ENCODE measurements around the gene MIX23.

Gene MIX23

DNA sequence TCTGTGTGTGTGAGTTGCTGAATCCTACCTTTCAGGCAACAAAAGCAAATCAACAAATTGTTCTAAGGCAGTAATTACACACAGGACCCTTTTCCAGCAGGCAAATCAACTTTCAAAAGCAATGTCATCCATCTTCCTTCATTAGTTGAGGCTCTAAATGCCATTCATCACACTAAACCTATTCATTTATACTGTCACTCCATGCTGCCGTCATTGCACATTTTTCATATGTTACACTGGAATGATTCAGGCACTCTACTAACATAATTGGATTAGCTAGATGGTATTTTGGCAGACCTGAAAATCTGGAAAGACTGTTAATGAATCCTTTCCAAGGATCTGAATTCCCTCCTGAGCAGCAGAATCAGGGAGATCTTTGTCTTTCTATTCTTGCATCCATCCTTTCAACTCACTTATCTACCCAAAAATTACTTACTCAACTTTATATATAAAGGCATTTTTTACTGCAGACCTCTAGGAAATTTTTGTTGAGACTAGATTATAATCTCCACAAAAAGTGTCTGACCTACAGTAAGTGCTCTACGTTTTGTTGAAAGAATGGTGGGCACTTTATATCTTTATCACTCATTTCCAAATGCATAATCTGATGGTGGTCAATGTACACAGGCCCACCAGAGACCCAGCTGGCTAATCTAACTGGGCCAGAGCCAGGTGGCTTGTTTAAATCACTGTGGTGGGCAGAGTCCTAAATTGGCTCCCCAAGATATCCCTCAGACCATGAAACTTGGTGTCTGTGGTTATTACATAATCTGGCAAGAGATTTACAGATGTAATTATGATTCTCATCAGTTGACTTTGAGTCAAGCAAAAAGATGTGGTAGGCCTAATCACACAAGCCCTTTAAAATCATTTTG, 25.0 kb downstream of the MIX23 start:
- ChIA-PET CTCF (interaction anchor here (0.6 to 1.1 kb wide), 5 partner anchors 10 to 1179 kb away, joined by 3 read pairs; no protein-coding TSS in a partner anchor), POLR2A (no interaction called here)
- no peak overlapping the region for H3K27ac ChIP-seq (ENCODE audit: extremely low read depth, low read depth, low read length)
- TF ChIP-seq SP7 (tag by site-specific recombination; IDR thresholded peaks at IDR 0.05) (peak; percentile 53), ZNF366 (tag by site-specific recombination; conservative IDR thresholded peaks at IDR 0.05) (no peak)
- H3K4me1 ChIP-seq (ENCODE audit: control insufficient read depth, insufficient read depth, low read length) = no peaks in the 10 kb centered on the region
- H3K36me3 ChIP-seq (ENCODE audit: control insufficient read depth in 2 of 2, insufficient read depth in 1 of 2, low read length in 2 of 2) = peaks cover 0 to 26% of the 10 kb centered on the region in 2 experiments; a peak in 2 of 3 replicates
- H3K4me3 ChIP-seq (ENCODE audit: low read depth, low read length) = no peak overlapping the region
- H3K9me3 ChIP-seq (ENCODE audit: control insufficient read depth, insufficient read depth, low read depth, low read length) = no peaks in the 10 kb centered on the region

DNA sequence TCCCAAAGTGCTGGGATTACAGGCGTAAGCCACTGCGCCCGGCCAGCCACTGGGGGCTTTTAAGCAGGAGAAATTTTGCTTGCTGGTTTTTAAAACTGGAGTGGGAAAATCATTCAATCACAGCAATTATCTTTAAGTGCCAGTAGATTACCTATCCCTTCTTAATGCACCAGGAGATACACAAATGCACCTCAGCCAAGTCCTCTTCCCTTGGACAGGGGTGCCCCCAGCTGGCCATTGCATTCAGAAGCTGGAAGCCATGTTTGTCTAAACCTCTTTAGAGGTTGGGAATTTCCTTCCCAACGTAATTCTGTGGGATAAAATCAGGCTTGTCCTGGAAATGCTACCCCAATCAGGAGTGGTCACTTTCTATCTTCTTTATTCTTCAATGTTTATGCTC, 26.6 kb downstream of the MIX23 start:
- POLR2A ChIA-PET = no interaction called here

More for the DNA sequence above, 26.6 kb downstream of the MIX23 start:
- H3K27ac ChIP-seq (ENCODE audit: extremely low read depth, low read depth, low read length) = no peak overlapping the region
- no peak overlapping the region for H3K4me3 ChIP-seq (ENCODE audit: low read depth, low read length)
- no peaks in the 10 kb centered on the region for H3K9me3 ChIP-seq (ENCODE audit: control insufficient read depth, insufficient read depth, low read depth, low read length)
- H3K4me1 ChIP-seq (ENCODE audit: control insufficient read depth, insufficient read depth, low read length) = no peaks in the 10 kb centered on the region
- TF ChIP-seq, protein P1, sequence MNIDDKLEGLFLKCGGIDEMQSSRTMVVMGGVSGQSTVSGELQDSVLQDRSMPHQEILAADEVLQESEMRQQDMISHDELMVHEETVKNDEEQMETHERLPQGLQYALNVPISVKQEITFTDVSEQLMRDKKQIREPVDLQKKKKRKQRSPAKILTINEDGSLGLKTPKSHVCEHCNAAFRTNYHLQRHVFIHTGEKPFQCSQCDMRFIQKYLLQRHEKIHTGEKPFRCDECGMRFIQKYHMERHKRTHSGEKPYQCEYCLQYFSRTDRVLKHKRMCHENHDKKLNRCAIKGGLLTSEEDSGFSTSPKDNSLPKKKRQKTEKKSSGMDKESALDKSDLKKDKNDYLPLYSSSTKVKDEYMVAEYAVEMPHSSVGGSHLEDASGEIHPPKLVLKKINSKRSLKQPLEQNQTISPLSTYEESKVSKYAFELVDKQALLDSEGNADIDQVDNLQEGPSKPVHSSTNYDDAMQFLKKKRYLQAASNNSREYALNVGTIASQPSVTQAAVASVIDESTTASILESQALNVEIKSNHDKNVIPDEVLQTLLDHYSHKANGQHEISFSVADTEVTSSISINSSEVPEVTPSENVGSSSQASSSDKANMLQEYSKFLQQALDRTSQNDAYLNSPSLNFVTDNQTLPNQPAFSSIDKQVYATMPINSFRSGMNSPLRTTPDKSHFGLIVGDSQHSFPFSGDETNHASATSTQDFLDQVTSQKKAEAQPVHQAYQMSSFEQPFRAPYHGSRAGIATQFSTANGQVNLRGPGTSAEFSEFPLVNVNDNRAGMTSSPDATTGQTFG (tag by site-specific recombination; IDR thresholded peaks at IDR 0.05; ENCODE audit: borderline replicate concordance) = no peak
- TF ChIP-seq ZNF654 (tag by site-specific recombination; IDR thresholded peaks at IDR 0.05; ENCODE audit: low read depth) (peak; percentile 55), ZBTB17 (tag by site-specific recombination; IDR thresholded peaks at IDR 0.05) (peak; percentile 45; the same call in 1 of the 2 replicates), SETDB1 (IDR thresholded peaks at IDR 0.05; ENCODE audit: insufficient read length, low read length) (no peak), GFI1B (tag by site-specific recombination; IDR thresholded peaks at IDR 0.05) (no peak), ZNF155 (tag by site-specific recombination; IDR thresholded peaks at IDR 0.05) (no peak)
- TF ChIP-seq, protein P2, sequence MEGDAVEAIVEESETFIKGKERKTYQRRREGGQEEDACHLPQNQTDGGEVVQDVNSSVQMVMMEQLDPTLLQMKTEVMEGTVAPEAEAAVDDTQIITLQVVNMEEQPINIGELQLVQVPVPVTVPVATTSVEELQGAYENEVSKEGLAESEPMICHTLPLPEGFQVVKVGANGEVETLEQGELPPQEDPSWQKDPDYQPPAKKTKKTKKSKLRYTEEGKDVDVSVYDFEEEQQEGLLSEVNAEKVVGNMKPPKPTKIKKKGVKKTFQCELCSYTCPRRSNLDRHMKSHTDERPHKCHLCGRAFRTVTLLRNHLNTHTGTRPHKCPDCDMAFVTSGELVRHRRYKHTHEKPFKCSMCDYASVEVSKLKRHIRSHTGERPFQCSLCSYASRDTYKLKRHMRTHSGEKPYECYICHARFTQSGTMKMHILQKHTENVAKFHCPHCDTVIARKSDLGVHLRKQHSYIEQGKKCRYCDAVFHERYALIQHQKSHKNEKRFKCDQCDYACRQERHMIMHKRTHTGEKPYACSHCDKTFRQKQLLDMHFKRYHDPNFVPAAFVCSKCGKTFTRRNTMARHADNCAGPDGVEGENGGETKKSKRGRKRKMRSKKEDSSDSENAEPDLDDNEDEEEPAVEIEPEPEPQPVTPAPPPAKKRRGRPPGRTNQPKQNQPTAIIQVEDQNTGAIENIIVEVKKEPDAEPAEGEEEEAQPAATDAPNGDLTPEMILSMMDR (tag by site-specific recombination; IDR thresholded peaks at IDR 0.05) = peak; percentile 32; the same call in 1 of the 2 replicates
- TF ChIP-seq, protein P3, sequence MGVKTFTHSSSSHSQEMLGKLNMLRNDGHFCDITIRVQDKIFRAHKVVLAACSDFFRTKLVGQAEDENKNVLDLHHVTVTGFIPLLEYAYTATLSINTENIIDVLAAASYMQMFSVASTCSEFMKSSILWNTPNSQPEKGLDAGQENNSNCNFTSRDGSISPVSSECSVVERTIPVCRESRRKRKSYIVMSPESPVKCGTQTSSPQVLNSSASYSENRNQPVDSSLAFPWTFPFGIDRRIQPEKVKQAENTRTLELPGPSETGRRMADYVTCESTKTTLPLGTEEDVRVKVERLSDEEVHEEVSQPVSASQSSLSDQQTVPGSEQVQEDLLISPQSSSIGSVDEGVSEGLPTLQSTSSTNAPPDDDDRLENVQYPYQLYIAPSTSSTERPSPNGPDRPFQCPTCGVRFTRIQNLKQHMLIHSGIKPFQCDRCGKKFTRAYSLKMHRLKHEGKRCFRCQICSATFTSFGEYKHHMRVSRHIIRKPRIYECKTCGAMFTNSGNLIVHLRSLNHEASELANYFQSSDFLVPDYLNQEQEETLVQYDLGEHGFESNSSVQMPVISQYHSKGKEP (tag by site-specific recombination; IDR thresholded peaks at IDR 0.05) = peak; percentile 38; the same call in 1 of the 2 replicates
- TF ChIP-seq, protein P4, sequence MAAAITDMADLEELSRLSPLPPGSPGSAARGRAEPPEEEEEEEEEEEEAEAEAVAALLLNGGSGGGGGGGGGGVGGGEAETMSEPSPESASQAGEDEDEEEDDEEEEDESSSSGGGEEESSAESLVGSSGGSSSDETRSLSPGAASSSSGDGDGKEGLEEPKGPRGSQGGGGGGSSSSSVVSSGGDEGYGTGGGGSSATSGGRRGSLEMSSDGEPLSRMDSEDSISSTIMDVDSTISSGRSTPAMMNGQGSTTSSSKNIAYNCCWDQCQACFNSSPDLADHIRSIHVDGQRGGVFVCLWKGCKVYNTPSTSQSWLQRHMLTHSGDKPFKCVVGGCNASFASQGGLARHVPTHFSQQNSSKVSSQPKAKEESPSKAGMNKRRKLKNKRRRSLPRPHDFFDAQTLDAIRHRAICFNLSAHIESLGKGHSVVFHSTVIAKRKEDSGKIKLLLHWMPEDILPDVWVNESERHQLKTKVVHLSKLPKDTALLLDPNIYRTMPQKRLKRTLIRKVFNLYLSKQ (tag by site-specific recombination; IDR thresholded peaks at IDR 0.05; ENCODE audit: borderline replicate concordance) = no peak
- CTCF ChIA-PET = interaction anchor here (0.6 to 2.3 kb wide), 4 partner anchors 85 to 494 kb away, joined by 3 to 15 read pairs (median 3); no protein-coding TSS in a partner anchor
- peaks cover 0 to 17% of the 10 kb centered on the region in 2 experiments; a peak in 2 of 3 replicates for H3K36me3 ChIP-seq (ENCODE audit: control insufficient read depth in 2 of 2, insufficient read depth in 1 of 2, low read length in 2 of 2)
